Retina (tissue), 1 donor: ENCODE results near the gene GLE1.
"Not testable (repeated sequence)": the region's sequence is repeated elsewhere in the genome, so short reads cannot be mapped to it uniquely, and the experiment has no call there.

ENCODE experiments used
- DNase-seq: peaks from one replicate; pipeline ENCODE4 v3.0.0-alpha.2; 2016

Gene GLE1

DNA sequence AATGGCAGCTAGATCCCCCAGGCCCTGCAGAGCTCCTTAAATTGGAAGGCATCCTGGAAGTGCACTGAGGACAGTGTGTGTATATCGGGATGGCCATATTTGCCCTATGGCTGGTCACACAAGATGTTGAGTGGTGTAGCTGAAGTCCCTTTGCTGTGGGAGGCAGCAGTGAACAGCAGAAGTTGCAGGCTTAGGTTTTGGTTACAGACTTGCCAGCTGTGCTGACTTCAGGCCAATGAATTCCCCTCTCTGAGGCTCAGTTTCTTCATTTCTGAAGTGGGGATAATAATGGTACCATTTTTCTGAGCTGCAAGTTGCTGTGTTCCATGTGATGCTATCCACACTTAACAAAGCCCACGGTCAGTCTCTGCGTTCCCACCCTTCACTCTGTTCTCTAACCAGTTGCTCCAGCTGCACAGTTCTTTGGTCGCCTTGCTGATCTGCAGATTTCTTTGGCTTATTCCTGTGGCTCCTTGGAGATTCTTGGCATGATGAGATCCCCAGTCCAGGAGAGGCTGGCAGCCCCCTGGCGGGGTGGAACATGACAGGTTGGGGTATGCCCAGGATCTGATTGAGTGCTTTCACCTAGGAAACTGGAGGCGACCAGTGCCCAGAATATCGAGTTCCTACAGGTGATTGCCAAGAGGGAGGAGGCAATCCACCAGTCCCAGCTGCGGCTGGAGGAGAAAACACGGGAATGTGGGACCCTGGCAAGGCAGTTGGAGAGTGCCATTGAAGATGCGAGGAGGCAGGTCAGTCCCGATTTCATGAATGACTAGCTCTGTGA, 6.5 kb upstream of the GLE1 start:
- DNase-seq: no peak

DNA sequence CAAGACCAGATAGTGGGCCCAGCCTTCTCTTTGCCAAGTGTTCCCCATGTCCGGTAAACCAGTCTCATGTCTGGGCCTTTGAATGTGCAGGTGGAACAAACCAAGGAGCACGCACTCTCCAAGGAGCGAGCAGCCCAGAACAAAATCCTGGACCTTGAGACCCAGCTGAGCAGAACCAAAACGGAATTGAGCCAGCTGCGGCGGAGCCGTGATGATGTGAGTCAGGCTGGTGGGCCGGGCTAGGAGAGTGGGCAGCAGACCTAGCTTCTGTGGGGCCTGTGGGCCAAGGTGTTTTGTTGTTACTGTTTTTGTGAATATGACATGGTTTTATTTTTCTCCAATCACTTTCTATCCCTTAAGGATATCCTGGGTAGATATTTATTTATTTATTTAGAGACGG, 5.6 kb upstream of the GLE1 start:
- no peak for DNase-seq

DNA sequence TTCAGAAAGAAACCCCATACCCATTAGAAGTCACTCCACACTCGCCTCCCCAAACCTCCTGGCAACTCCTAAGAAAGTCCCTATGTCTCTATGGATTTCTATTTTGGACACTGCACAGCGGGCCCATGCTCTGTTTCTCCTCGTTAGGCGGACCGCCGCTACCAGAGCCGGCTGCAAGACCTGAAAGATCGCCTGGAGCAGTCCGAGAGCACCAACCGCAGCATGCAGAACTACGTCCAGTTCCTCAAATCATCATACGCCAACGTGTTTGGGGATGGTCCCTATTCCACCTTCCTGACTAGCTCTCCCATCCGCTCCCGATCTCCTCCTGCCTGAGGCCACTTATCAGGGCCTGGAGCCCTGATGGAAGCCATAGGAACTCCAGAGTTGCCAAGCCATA, 4.6 kb upstream of the GLE1 start:
- no peak for DNase-seq

DNA sequence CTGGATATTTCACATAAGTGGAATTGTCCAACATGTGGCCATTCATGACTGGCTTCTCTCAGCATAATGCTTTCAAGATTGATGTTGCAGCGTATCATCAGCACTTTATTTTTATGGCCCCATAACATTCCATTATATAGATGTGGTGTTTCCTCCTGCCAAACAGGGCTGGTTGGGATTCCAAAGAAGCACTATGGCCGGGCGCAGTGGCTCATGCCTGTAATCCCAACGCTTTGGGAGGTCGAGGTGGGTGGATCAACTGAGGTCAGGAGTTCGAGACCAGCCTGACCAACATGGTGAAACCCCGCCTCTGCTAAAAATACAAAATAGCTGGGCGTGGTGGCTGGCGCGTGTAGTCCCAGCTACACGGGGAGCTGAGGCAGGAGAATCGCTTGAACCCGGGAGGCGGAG, 1.1 kb upstream of the GLE1 start:
- not testable (repeated sequence) for DNase-seq

DNA sequence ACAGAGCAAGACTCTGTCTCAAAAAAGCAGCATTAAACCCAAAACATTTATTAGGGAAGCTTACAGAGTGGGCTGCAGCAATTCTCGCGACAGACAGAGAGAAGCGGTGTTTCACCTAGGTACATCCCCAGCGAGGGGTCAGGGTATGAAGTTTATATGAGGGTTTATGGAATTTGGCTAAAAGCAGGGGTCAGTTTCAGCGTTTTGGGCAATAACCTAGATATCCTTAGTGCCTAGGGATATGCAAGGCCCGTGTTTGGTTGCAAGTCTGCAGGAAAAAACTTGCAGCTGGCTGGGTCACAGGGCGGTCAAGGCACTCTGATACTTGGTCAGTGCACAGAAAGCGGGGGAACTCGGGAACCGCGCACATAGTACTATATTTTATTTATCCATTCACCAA, 649 bp upstream of the GLE1 start:
- no peak for DNase-seq

DNA sequence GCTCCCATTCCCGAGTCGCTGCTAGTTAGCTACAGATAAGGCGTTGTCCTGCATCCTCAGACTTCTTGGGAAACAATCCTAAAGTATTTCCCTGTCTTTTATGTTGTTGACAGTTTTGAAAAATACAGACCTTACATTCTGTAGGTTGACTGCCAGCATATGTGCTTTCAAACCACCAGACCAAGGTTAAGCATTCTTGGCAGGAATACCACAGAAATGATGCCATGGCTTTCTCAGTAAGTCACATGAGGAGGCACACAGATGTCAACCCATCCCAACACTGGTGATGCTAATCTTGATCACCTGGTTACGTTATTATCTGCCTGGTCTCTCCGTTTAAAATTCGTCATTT, 871 bp downstream of the GLE1 start:
- DNase-seq: no peak

DNA sequence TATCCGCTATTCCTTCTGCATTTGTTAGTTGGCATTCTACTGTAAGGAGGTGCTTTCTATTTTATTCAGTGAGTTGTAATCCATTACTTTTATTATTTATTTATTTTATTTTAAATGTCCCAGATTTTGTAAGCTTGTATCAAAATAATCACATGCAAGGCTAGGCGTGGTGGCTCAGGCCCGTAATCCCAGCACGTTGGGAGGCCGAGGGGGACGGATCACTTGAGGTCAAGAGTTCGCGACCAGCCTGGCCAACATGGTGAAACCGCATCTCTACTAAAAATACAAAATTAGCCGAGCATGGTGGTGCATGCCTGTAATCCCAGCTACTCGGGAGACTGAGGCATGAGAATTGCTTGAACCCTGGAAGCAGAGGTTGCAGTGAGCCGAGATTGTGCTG, 1.4 kb downstream of the GLE1 start:
- DNase-seq: not testable (repeated sequence)

DNA sequence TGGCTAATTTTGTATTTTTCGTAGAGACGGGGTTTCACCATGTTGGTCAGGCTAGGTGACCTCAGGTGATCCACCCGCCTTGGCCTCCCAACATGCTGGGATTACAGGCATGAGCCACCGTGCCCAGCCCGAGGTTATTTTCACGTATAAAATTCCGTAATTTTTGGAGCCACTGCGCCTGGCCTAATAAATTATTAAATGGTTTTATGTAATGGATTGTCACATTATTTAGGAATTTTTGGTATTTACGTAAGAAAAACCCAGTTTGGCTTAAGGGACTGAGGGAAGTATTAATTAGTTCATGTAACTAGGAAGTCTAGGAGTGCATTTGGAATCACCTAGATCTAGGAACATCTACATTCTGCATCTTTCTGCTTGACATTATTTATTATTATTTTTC, 8.3 kb downstream of the GLE1 start:
- DNase-seq: no peak

DNA sequence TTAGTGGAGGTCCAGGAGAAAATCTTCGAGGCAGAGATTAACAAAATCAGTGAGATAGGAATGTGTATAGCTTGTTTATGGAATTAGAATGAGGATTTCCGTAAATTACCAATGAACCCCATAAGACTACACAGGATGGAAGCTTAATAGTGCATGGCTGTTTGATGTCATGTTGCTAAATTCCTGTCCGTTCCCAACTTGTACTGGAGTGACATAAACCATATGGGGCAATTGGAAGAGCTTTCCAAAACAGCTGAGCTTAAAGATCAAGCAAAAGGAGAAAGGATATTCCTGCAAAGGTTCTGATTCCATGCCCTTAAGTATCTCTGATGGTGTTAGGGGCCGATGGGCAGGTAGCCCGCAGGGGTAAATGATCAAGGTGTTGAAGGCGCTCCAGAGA, 17.4 kb downstream of the GLE1 start:
- no peak for DNase-seq

DNA sequence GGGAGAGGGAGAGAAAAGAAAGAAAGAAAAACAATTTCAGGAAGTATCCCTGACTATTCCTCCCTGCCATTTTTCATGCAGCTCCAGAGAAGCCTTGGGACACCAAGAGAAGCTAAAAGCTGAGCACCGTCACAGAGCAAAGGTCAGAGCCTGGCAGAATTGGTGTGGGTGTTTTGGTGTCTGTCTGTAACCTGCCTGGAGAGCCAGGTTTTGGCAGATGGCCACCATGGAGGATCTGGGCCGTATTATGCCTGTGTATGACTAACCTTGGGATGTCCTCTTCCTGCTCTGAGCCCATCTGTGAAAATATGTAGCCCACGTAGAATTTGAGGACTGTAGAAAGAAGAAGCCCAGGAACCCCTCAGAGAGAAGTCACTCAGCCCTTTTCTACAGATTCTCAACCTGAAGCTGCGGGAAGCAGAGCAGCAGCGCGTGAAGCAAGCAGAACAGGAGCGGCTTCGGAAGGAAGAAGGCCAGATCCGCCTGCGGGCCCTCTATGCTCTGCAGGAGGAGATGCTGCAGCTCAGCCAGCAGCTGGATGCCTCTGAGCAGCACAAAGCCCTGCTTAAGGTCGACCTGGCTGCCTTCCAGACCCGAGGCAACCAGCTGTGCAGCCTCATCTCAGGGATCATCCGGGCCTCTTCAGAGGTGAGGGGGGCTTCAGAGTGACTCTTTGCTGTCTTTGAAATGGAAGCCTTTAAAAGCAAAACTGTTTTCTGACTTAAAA, 18.8 kb downstream of the GLE1 start:
- peak; percentile 8 for DNase-seq

DNA sequence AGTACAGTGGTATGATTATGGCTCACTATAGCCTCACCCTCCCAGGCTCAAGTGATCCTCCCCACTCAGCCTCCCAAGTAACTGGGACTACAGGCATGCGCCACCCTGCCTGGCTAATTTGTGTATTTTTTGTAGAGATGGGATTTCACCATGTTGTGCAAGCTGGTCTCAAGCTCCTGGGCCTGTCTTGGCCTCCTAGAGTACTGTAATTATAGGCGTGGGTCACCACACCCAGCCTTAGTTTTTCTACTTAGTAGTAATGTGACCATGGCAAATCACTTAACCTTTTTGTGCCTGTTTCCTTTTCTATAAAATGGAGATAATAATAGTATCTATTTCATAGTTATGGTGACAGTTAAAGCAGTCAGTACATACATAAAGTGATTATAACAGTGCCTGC, 22.2 kb downstream of the GLE1 start:
- DNase-seq: no peak

DNA sequence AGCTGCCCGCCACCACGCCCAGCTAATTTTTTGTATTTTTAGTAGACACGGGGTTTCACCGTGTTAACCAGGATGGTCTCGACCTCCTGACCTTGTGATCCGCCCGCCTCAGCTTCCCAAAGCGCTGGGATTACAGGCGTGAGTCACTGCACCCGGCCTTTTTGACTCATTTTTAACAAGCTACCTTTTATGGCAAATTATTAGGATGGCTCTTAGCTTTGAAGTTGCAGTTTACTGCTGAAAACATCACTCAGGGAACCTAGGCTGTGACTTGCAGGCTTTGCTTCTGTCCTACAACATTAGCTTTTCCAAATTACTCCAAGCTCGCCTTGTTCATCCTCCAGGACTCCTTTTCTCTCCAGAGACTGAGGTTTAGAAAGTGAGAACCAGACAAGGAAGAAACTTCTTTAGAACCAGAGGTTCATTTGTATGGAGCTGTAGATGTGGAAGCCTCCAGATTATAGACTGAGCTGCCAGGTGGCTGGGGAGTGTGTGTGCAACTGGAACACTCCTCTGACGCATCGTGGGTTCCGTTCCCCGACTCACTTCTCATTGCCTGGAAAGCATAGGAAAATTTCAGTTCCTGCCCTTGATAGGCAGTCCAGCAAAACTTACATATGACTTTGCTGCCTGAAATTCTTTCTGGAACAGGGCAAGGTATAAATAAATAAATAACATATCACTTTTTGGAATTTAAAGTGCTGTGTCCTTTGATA, 24.1 kb downstream of the GLE1 start:
- DNase-seq: no peak

DNA sequence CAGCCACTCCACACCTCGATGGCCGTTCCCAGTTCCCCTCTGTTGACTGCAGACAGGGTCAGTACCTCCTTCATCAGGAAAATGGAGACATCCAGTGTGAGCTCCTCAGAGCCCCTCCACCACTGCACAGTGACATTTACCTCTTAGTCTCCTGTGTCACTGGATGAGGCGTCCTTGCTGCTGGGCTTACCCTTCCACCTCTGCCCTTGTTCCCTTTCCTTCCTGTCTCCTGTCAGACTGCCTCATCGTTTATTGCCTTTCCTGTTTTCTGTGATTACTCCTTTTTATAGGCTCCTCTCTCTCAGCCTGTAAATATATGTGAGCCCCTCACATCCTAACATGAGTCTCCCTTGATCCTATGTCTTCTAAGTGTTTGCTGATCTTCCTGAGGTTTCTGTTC, 24.7 kb downstream of the GLE1 start:
- no peak for DNase-seq

DNA sequence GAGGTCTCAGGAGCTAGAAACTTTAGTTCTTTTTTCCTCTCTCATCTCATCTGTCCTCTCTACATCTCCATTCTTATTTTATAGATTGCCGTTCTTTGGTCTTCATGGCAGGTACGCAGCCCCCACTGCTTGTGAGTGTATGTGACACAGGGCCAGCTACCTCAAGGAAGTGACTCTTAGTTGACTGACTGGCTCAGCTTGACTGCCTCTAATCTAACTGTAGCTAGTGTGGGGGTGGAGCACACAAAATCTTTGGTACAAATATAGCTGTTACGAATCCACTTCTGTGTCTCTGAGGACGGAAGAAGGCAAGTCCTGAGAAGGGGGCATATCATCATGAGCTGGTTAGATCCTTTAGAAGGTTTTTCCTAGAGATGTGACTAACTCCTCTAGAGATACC, 28.1 kb downstream of the GLE1 start:
- no peak for DNase-seq

DNA sequence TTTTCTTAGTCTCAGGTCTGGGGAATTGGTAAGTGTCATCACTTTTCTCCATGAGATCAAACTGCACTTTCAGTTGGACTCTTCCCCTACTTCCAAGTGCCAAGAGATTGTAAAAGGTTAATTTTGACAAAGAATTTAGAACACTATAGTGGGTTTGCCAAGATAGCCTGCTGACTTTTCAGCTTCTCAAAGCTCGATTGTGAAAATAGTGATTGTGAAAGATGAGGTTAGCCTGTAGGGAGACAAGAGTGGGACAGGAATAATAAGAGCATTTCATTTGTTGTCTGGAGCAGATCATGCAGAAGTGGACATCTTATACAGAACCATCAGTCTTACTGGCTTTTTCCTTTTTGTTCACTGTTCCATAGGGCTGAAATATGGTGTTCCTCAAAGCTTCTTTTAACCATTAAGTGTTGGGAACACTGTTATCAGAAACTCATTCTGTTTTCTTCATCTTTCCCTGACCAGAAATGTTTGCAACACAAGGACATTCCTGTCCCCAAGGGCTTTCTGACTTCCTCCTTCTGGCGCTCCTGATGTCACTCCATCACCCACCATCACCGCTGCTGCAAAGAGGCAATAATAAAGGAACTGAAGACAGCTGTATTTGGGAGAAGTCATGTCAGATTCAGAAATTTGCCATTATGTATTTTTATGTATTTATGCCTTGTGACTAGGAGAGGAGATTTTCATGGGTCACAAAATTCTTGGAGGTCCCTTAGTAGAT, 36.3 kb downstream of the GLE1 start:
- no peak for DNase-seq

DNA sequence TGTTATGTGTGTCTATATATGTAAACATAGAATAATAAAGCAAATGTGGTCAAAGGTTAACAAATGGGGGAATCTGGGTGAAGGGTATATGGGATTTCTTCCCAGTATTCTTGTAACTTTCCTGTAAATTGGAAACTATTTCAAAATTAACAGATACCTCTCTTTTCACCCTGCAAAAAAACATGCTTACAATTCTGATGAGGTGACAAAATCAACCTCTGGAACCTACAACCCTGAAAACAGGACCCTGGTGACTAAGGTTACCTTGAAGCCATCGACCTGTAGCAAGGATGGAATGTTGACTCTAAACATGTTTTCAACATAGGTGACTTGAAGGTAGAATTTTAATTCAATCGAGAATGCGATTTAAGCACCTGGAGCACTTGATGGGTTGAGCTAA, 42.0 kb downstream of the GLE1 start:
- DNase-seq: no peak

DNA sequence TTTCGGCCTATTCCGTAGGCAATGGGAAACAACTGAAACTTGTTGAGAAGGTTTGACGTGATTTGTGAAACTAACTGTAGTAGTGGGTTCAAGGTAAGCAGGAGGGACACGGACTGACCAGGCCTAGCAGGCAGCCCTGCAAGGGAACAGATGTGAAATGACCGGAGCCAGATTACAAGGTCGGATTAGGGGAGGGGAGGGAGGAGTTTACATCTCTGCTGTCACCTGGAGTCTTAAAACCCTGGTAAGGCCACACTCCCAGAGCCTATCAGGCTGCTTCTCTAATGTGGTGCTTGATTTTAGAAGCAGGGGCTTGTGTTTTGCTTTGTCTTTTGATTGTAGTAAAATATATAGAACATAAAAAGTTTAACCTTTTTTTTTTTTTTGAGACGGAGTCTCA, 44.4 kb downstream of the GLE1 start:
- DNase-seq: no peak

DNA sequence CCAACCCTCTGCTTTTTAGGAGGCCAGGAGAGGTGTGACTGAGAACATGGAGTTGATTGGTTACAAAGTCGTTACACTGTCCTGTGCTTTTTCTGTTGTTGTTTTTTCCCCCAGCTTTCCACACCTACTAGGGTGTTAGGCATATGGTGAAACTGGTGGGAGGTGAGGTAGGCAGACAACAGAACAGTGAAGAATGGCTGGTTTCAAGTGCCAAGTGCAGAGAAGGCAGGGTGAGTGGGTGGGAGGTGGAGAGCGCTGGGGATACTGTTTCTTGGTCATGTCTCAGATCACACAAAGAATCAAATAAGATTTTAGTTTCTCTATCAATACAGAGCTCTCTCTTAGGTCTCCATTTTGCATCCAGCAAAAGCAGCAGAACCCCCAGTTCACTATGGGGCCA, 45.7 kb downstream of the GLE1 start:
- peak; percentile 19 for DNase-seq

DNA sequence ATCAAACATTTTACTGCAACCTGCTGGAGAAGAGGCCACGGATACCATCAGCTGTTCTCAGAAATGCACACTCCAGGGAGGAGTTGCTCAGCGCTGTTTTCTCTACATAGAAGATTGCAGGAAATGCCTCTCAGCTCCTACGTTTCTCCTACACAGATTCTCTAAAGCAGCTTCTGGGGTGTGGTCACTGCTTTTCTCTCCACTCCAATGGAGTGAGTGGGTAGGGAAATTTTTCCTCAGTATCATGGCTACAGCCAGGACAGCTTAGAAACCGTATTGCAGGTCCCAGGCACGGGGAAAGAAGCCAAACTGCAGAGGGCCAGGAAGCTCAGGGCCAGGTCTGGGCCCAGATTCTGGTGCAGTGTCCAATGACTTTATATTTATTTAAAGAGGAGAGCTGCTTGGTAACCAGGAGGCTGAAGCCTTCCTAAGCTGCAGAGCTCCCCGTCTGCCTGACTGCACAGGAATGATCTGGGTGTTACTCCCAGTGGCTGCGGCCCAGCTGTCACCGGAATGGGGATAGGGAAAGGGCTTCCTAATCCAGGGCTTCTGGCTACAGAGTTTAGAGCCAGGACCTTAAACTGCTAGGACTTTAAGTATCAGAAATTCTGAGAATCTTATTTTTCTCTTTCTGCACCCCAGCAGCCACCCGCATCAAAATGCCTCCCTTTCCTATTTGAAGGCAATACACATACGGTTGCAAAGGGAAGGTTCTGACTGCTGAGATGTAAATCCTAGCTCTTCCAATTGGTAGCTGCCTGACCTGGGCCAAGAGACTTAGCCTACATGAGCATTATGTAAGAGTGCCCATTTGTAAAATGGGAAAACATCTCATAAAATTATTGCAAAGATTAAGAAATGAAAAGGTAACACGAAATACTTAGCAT, 46.5 kb downstream of the GLE1 start:
- DNase-seq: peak; percentile 74

DNA sequence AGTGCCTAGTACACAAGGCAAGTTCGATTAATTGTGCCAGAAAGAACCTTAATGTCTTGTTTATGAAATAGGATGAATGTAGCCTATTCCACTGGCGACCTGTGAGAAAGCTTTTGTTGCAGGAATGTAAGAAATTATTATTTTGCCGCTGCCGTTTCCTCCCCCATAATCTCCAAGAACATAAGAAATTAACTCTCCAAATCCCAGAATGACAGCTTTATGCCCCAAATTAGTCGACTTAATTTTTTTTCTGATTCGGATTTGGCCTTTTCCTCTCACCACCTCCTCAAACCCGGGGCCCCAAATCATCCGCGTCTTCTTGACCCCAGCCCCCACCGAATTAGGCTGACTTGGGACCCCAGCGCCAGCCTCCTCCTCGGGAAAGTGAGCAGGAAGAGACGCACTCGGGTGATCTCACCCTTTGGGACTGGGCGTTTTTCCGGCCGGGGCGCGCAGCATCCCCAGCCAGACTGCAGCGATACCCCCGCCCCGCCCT, 47.2 kb downstream of the GLE1 start:
- DNase-seq: no peak

DNA sequence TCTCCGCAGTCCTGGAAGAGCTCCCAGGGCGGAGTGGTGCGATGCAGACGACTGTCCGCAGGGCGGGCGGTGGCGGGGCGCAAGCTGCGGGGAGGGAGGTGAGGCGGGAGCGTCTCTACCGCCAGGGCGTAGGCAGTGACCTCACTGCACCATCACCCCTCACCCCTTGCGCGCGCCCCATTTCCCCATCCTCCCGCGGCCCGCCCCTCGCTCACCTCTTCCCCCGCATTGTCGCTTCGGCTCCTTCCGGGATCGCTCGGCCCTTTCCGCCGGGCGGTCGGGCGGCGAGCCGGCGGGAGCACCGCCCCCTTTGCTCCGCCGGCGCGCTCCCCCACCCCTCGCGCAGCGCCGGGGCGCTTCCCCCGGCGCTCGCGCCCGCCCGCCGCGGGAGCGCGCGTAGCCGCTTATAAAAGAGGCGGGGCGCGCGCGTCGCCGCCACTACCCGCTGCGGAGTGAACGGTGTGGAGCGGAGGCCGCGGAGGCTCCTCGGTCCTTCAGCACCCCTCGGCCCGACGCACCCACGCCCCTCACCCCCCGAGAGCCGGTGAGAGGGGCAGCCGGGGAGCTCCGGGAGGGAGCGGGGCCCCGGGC, 47.7 kb downstream of the GLE1 start, which contains the start of gene SPTAN1:
Gene SPTAN1, plus strand, starts transcription at position 435 of the 591 bp plus-strand sequence. CDS start 14,154 bp downstream, outside the sequence.
- peak; percentile 93 for DNase-seq
